ENCODE measurements around the gene ARRDC2. TPM values are rescaled to one million over a fixed set of nuclear protein-coding genes. Genes with fewer than 3 reads are reported as not detected.

The ARRDC2 gene
- total RNA-seq (ENCODE audit: low replicate concordance), result 4.2 and 8.0 TPM in 2 replicates

DNA sequence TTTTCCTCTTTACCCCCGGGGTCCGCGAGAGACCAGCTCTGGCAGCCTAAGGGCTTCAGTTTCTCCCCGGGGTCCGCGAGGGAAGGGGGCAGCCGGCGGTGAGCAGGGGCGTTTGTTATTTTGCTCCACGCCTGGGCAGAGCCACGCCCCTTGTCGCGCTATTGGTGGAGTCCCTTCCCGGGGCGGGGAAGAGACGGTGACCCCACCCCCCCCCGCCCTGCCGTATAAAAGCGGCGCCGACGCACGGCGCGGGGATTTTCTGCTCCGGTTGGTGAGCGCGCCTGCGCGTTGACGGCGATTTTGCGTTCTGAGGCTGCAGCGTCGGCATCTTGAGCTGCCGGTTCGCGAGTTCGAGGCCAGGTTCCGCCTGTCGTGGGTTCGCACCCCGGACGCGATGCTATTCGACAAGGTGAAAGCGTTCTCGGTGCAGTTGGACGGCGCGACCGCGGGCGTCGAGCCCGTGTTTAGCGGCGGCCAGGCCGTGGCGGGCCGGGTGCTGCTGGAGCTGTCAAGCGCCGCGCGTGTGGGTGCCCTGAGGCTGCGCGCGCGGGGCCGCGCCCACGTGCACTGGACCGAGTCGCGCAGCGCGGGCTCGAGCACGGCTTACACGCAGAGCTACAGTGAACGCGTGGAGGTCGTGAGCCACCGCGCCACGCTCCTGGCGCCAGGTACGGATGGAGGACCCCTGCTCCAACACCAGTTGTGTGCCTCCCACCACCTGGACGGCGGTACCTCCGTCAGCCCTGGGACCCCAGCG is at the start of gene ARRDC2:
TSS of gene ARRDC2 (plus strand) at position 254 of the 757 bp plus-strand sequence. CDS start at position 395, 141 bp downstream.
- TF ChIP-seq, protein P1, sequence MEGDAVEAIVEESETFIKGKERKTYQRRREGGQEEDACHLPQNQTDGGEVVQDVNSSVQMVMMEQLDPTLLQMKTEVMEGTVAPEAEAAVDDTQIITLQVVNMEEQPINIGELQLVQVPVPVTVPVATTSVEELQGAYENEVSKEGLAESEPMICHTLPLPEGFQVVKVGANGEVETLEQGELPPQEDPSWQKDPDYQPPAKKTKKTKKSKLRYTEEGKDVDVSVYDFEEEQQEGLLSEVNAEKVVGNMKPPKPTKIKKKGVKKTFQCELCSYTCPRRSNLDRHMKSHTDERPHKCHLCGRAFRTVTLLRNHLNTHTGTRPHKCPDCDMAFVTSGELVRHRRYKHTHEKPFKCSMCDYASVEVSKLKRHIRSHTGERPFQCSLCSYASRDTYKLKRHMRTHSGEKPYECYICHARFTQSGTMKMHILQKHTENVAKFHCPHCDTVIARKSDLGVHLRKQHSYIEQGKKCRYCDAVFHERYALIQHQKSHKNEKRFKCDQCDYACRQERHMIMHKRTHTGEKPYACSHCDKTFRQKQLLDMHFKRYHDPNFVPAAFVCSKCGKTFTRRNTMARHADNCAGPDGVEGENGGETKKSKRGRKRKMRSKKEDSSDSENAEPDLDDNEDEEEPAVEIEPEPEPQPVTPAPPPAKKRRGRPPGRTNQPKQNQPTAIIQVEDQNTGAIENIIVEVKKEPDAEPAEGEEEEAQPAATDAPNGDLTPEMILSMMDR (IDR thresholded peaks at IDR 0.05; ENCODE audit: insufficient read depth, low read length), result no peak

DNA sequence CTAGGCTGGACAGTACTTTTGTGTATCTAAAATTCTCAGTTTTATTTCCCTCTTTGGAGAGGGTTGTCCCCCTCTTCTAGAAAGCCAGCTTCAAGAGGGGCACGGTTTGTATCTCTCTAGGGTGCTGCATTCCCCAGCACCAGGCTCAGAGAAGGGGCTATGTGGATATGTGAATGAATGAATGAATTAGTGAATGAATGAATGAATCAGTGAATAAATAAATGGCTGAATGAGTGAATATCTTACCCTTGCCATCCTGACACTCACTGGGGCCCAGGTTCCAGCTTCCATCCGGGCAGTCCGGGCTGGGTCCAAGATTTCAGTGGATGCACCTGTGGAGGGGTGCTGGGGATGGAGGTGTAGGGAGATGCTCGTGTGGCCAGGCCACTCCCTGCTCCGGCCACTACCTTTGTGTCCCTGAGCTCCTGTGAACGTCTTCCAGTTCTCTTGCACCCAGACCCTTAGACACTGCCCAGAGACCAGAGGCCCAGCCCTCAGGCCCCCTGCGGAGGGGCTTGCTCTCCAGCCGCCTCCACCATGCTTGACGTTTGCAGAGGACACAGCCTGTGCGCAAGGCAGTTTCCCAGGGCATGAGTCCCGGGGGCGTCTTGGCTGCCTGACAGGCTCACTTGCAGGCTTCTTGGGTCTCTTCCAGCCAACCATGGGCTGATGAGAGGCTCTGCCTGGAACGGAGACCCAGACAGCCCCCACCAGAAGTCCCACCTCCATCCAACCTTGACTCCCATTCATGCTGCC is 43.9 kb upstream of the ARRDC2 start:
- no peak overlapping the region for H3K4me3 ChIP-seq (ENCODE audit: low read depth, low read length)
- TF ChIP-seq, protein P1 (IDR thresholded peaks at IDR 0.05; ENCODE audit: insufficient read depth, low read length), result no peak
- no peak for DNase-seq (ENCODE audit: low read depth)

More for the DNA sequence above, at the start of gene ARRDC2:
- peak within 1 kb of the TSS; percentile 63 for H3K4me3 ChIP-seq (ENCODE audit: low read depth, low read length)
- peak; percentile 88 for DNase-seq (ENCODE audit: low read depth)

DNA sequence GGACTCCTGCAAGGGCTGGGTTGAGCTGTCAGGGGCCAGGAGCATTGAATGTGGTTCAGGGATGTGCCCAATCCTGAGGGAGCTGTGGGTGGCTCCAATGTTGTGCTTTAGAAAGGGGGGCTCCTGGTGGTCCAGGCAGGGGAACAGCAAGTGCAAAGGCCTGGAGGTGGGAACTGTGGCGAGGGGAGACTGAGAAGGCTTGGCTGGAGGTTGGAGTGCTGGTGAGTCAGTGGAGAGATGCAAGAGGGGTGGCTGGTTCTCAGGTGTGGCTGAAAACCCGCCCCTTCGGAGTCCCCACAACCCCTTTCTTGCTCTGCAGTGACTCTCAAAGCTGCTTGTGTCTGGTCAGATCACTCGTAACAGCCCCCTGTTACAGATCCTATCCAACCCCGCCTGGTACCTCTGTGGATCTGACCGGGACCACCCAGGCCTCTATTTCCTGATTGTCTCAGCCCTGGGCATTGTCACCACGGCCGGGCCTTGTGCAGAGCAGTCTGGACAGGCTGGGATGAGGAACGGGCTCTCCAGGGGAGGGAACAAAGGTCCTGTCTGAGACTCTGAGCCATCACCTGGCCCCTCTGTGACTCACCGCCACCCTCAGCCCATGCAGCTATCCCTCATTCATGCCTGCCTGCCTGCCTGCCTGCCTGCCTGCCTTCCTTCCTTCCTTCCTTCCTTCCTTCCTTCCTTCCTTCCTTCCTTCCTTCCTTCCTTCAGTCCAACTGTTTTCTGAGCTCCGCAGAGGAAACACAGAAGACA is 42.4 kb upstream of the ARRDC2 start:
- TF ChIP-seq, protein P1 (IDR thresholded peaks at IDR 0.05; ENCODE audit: insufficient read depth, low read length), result no peak
- H3K4me3 ChIP-seq (ENCODE audit: low read depth, low read length), result no peak overlapping the region
- no peak for DNase-seq (ENCODE audit: low read depth)

DNA sequence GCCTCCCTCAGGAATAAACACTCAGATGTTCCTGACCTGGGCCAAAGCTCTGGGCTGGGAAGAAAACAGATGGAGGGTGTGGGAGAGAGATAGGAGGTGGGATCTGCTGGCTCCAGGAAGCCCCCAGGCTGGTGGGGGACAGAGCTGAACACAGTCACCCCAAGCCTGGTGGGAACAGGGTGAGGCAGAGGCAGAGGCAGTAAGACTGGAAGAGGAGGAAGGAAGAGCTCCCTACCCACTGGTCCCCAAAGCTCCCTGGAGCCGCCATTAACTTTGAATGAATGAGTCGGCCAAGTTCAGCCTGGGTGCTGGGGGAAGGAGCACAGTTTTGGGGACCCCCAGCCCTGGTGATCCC is 41.9 kb upstream of the ARRDC2 start:
- no peak overlapping the region for H3K4me3 ChIP-seq (ENCODE audit: low read depth, low read length)
- no peak for DNase-seq (ENCODE audit: low read depth)
- TF ChIP-seq, protein P1 (IDR thresholded peaks at IDR 0.05; ENCODE audit: insufficient read depth, low read length), result no peak

DNA sequence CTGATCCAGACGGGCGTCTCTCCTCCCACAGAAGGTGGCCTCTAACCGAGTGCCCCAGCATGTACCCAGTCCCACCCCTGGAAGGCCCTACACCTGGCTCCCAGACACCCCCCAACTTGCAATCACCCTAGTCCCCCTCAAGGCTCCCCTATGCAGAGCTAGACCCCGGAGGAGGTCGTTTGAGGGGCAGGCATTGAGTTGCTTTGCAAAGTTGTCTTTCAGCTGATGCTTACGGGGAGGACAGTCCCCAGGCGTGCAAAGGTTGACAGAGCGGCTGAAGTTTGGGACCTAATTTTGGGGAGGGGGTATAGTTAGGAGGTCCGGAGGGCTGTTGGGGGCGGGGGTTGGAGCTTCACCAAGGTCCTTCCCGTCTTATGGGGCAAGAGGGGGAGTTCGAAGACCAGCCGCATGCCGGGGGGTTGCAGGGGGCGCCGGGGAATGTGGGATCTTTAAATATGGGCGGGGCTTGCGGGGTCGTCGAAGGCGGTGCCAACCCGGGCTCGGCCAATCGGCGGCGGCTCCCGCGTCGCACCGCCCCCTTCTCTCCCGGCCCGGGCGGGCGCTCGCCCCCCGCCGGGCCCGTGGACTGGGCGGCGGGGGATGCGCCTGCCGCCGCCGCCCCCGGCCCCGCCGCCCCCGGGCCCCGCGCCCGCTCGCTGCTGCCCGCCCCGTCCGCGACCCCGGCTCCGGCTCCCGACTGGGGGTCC is 41.3 kb upstream of the ARRDC2 start, which contains the start of gene KCNN1:
TSS of gene KCNN1 (plus strand) at position 558 of the 707 bp plus-strand sequence. CDS start 6,782 bp downstream, outside the sequence.
- no peak within 1 kb of the TSS for H3K4me3 ChIP-seq (ENCODE audit: low read depth, low read length)
- no peak for DNase-seq (ENCODE audit: low read depth)
- TF ChIP-seq, protein P1 (IDR thresholded peaks at IDR 0.05; ENCODE audit: insufficient read depth, low read length), result no peak

Measured in fibroblast of the aortic adventitia (primary cell).